Cardiac muscle cell (in vitro differentiated cells and primary cell): Measurements from ENCODE around the gene CBFA2T2. TPM values are rescaled to one million over a fixed set of nuclear protein-coding genes. Genes with fewer than 3 reads are reported as not detected.

Source experiments
- DNase-seq, 2 donors: peaks; one replicate each; pipeline versions ENCODE4 v3.0.0 to v3.0.0-alpha.2; 2010 to 2017; ENCODE audit warnings: low read depth in 1 of 2, low spot score in 1 of 2
- H3K27ac ChIP-seq: fragments of 200-600 bp; sonication (generic); 2 replicates; pipeline ENCODE4 v1.5.1; 2016
- H3K27me3 ChIP-seq: fragments of 200-600 bp; sonication (generic); 2 replicates; pipeline ENCODE4 v1.6.0; 2016; ENCODE audit warnings: control low read depth
- H3K36me3 ChIP-seq: fragments of 200-600 bp; sonication (generic); 2 replicates; pipeline ENCODE4 v1.5.1; 2016; ENCODE audit warnings: control low read depth
- H3K4me1 ChIP-seq: fragments of 200-600 bp; sonication (generic); 2 replicates; pipeline ENCODE4 v1.8.1; 2017; ENCODE audit warnings: low read depth, mild to moderate bottlenecking, mixed run types
- H3K4me3 ChIP-seq: fragments of 200-600 bp; sonication (generic); 2 replicates; pipeline ENCODE4 v1.5.1; 2016; ENCODE audit warnings: mild to moderate bottlenecking
- H3K9me3 ChIP-seq: fragments of 200-600 bp; sonication (generic); 2 replicates; pipeline ENCODE4 v1.5.1; 2017; ENCODE audit warnings: low read depth, mild to moderate bottlenecking, control low read depth
- CTCF ChIP-seq: IDR thresholded peaks from 2 replicates; pipeline ENCODE4 v1.5.1; 2012; ENCODE audit warnings: low read depth, mild to moderate bottlenecking, low read length
- polyA plus RNA-seq: library from polyadenylated mRNA; unstranded; fragments of >200 nt; fragmentation: Nextera tagmentation; extraction: Ambion mirVana; gene quantifications from 2 replicates; pipeline ENCODE4 v1.2.1, GENCODE V29; 2016
- total RNA-seq: library from RNA; depleted of rRNA; stranded (reverse); fragments of >200 nt; gene quantifications from 2 replicates; pipeline ENCODE4 v1.2.3, GENCODE V29; 2016

The CBFA2T2 gene
- total and polyA plus RNA-seq, 2 experiments from 2014 or later, result 36.7 to 53.1 TPM

DNA sequence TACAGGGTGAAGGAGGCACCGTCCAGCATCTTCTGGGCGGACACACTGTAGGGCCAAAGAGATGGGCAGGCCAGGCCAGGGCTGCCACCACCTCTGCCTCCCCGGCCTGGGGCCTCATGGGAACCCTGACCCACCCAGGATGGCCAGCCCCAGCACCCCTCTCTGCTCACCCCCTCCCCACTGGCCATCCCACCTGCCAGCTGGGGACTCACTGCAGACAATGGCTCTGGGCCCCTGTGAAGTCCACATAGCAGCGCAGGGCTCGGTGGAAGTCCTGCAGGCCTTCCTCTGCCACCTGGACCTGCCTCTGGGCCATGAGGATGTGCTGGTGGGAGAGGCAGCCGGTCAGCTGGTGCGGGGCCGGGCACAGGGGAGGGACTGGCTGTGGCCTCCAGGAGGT is 168.6 kb downstream of the CBFA2T2 start:
- H3K27me3 ChIP-seq, result no peaks in the 10 kb centered on the region
- DNase-seq, result no peak
- H3K27ac ChIP-seq, result no peak overlapping the region
- H3K4me1 ChIP-seq, result peaks cover 5% of the 10 kb centered on the region
- H3K9me3 ChIP-seq, result no peaks in the 10 kb centered on the region
- peaks cover 18% of the 10 kb centered on the region for H3K36me3 ChIP-seq
- H3K4me3 ChIP-seq, result no peak overlapping the region
- TF ChIP-seq CTCF, result no peak

DNA sequence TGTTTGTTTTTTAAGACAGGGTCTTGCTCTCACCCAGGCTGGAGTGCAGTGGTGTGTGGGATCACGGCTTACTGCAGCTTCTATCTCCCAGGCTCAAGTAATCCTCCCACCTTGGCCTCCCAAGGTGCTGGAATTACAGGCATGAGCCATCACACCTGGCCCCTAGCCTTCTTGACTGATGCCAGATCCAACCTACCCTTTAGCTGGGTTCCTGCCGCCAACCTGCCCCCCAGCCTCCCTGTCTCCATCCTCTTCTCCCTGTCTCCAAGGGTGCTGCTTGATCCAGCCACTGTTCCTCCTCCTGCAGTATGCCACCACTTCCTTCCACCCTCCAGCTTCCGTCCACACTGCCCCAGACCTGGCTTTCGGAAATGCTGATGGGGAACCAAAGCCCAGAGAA is 169.0 kb downstream of the CBFA2T2 start:
- Histone ChIP-seq H3K4me1 (peaks cover 5% of the 10 kb centered on the region), H3K27ac (no peak overlapping the region), H3K9me3 (no peaks in the 10 kb centered on the region), H3K36me3 (peaks cover 18% of the 10 kb centered on the region), H3K4me3 (no peak overlapping the region), H3K27me3 (no peaks in the 10 kb centered on the region)
- no peak for DNase-seq
- no peak for TF ChIP-seq CTCF

- Histone ChIP-seq H3K27me3 (no peaks in the 10 kb centered on the region), H3K9me3 (no peaks in the 10 kb centered on the region), H3K27ac (no peak overlapping the region), H3K4me3 (no peak overlapping the region), H3K4me1 (peaks cover 5% of the 10 kb centered on the region), H3K36me3 (peaks cover 18% of the 10 kb centered on the region)
- TF ChIP-seq CTCF, result no peak
- no peak for DNase-seq
These were observed 169.6 kb downstream of the CBFA2T2 start for GRCh38 chr20:33659341-33660034.

DNA sequence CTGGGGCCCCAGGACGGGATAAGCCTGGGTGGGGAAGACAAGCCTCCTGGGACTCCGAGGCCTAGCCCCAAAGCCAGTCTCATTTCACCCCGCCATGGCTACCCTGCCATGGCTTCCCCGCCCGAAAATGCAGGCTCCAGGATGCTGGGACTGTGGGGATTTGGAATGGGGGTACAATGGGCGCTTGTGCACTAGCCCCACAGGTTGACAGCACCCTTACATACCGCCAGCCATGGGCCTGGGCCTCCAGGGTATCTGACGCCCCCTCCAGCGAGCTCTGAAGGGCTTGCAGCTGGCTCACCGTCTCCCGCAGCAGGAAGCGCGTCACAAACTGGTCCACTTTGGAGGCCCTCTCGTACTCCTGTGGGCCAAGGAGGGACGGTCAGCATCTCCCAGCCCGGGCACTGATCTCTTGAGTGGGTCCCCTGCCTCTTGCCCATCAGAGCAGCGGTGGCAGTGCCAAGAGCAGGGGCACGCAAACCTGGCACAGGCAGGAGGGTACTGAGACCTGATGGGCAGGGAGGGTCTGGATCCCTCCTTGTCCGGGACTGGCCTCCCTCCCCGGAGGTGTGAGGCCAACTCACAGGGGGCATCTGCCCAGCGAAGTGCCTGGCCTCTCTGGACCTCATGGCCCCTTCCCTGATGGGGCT is 170.3 kb downstream of the CBFA2T2 start:
- TF ChIP-seq CTCF, result no peak
- no peaks in the 10 kb centered on the region for H3K9me3 ChIP-seq
- H3K27ac ChIP-seq, result no peak overlapping the region
- peaks cover 18% of the 10 kb centered on the region for H3K36me3 ChIP-seq
- no peak for DNase-seq
- no peak overlapping the region for H3K4me3 ChIP-seq
- peaks cover 5% of the 10 kb centered on the region for H3K4me1 ChIP-seq
- no peaks in the 10 kb centered on the region for H3K27me3 ChIP-seq

- Histone ChIP-seq H3K4me1 (peaks cover 5% of the 10 kb centered on the region), H3K36me3 (peaks cover 18% of the 10 kb centered on the region), H3K9me3 (no peaks in the 10 kb centered on the region), H3K4me3 (no peak overlapping the region), H3K27ac (no peak overlapping the region), H3K27me3 (no peaks in the 10 kb centered on the region)
- no peak for TF ChIP-seq CTCF
- no peak for DNase-seq
These were observed 170.8 kb downstream of the CBFA2T2 start for GRCh38 chr20:33660685-33661058.
